ENCODE data around the gene EEIG2. TPM values are rescaled to one million over a fixed set of nuclear protein-coding genes. Genes with fewer than 3 reads are reported as not detected.

The EEIG2 gene
- total RNA-seq, 1 donor from 2014 or later: 7.5 TPM

DNA sequence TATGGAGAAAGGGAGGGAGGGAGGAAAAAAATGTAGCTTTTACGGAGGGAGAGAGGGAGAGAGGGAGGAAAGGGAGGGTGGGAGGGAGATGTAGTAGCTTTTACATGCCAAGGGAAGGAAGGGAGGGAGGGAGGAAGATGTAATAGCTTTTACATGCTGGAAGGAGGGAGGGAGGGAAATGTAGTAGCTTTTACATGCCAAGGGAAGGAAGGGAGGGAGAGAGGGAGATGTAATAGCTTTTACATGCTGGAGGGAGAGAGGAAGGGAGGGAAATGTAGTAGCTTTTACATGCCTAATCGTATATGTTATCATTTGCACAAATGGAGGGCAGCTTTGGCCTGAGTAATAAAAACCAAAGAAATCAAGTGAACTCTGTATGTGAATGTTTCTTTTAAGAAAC is 35.6 kb downstream of the EEIG2 start:
- H3K4me3 ChIP-seq: no peak overlapping the region
- no peaks in the 10 kb centered on the region for H3K9me3 ChIP-seq (replicated peaks)
- TF ChIP-seq, protein P1, sequence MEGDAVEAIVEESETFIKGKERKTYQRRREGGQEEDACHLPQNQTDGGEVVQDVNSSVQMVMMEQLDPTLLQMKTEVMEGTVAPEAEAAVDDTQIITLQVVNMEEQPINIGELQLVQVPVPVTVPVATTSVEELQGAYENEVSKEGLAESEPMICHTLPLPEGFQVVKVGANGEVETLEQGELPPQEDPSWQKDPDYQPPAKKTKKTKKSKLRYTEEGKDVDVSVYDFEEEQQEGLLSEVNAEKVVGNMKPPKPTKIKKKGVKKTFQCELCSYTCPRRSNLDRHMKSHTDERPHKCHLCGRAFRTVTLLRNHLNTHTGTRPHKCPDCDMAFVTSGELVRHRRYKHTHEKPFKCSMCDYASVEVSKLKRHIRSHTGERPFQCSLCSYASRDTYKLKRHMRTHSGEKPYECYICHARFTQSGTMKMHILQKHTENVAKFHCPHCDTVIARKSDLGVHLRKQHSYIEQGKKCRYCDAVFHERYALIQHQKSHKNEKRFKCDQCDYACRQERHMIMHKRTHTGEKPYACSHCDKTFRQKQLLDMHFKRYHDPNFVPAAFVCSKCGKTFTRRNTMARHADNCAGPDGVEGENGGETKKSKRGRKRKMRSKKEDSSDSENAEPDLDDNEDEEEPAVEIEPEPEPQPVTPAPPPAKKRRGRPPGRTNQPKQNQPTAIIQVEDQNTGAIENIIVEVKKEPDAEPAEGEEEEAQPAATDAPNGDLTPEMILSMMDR (IDR thresholded peaks at IDR 0.05; ENCODE audit: borderline replicate concordance): no peak
- H3K27me3 ChIP-seq (ENCODE audit: low read depth): no peaks in the 10 kb centered on the region
- H3K27ac ChIP-seq (replicated peaks): peak overlapping the region; percentile 45
- DNase-seq: no peak
- intact Hi-C loops (cut with micrococcal nuclease): no loop called here
- H3K4me1 ChIP-seq: peaks cover 63% of the 10 kb centered on the region
- no peaks in the 10 kb centered on the region for H3K36me3 ChIP-seq

DNA sequence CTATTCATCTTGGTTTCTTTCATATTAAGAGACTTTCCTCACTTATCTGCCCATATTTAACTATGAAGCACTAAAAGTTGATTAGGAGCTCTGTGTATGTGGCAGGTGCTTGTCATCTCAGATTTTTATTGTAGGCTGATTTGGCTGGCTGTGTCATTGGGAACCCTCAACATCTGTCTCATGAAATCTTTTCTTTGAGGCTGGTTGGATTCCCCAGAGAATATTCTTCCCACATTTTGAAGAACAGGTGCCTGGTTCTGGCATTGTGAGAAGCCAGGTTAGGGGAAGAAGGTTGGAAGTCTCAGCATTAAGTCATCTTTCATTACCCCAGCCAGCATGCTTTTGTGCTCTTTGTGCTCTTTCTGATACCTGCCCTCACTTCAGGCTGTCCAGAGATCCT is 37.1 kb downstream of the EEIG2 start:
- no peaks in the 10 kb centered on the region for H3K36me3 ChIP-seq
- intact Hi-C loops (cut with micrococcal nuclease): no loop called here
- TF ChIP-seq, protein P1 (IDR thresholded peaks at IDR 0.05; ENCODE audit: borderline replicate concordance): no peak
- H3K27ac ChIP-seq (replicated peaks): no peak overlapping the region
- no peaks in the 10 kb centered on the region for H3K27me3 ChIP-seq (ENCODE audit: low read depth)
- H3K9me3 ChIP-seq (replicated peaks): no peaks in the 10 kb centered on the region
- peaks cover 63% of the 10 kb centered on the region for H3K4me1 ChIP-seq
- H3K4me3 ChIP-seq: no peak overlapping the region
- no peak for DNase-seq

DNA sequence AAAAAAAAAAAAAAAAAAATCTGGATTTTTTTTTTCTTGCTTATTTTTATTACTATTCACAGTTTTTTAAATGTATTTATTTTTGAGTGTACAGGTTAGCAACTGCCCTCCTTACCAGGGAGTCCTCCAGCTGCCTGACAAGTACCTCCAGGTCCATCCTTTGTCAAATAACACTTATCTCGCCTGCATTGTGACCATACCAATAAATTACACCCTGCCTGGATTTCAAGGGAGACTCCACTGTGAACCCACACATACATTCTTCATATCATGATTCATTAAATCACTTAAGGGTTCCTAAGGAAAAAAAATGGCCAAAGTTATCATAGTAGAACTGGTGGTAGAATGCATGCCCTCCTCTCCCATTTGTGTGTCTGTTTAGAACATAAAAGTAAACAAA is 38.4 kb downstream of the EEIG2 start:
- intact Hi-C loops (cut with micrococcal nuclease): no loop called here
- Histone ChIP-seq H3K36me3 (no peaks in the 10 kb centered on the region), H3K4me1 (peaks cover 66% of the 10 kb centered on the region)

DNA sequence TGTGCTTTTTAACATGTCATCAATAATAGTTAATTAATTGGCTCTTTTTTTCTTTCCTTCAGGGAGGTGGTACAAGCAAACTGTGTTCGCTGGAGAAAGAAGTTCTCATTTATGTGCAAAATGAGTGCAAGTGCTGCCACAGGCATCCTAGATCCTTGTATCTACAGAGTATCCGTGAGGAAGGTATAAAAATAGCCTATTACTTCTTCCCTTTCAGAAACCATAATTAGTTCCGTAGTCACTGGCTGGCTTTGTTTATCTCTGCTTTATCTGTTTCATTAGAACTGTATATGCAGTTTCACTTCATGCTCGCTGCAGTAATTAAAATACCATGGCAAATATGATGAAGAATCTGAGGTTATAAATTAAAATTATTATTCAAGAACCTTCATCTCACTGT is 40.6 kb downstream of the EEIG2 start:
- DNase-seq: no peak
- Histone ChIP-seq H3K4me3 (peak overlapping the region; percentile 32), H3K27me3 (ENCODE audit: low read depth) (no peaks in the 10 kb centered on the region), H3K9me3 (replicated peaks) (no peaks in the 10 kb centered on the region), H3K4me1 (peaks cover 65% of the 10 kb centered on the region), H3K36me3 (no peaks in the 10 kb centered on the region), H3K27ac (replicated peaks) (no peak overlapping the region)
- TF ChIP-seq, protein P1 (IDR thresholded peaks at IDR 0.05; ENCODE audit: borderline replicate concordance): no peak
- intact Hi-C loops (cut with micrococcal nuclease): no loop called here

More for the DNA sequence above, 38.4 kb downstream of the EEIG2 start:
- Histone ChIP-seq H3K27ac (replicated peaks) (no peak overlapping the region), H3K9me3 (replicated peaks) (no peaks in the 10 kb centered on the region), H3K27me3 (ENCODE audit: low read depth) (no peaks in the 10 kb centered on the region), H3K4me3 (no peak overlapping the region)
- TF ChIP-seq, protein P1 (IDR thresholded peaks at IDR 0.05; ENCODE audit: borderline replicate concordance): no peak
- no peak for DNase-seq

DNA sequence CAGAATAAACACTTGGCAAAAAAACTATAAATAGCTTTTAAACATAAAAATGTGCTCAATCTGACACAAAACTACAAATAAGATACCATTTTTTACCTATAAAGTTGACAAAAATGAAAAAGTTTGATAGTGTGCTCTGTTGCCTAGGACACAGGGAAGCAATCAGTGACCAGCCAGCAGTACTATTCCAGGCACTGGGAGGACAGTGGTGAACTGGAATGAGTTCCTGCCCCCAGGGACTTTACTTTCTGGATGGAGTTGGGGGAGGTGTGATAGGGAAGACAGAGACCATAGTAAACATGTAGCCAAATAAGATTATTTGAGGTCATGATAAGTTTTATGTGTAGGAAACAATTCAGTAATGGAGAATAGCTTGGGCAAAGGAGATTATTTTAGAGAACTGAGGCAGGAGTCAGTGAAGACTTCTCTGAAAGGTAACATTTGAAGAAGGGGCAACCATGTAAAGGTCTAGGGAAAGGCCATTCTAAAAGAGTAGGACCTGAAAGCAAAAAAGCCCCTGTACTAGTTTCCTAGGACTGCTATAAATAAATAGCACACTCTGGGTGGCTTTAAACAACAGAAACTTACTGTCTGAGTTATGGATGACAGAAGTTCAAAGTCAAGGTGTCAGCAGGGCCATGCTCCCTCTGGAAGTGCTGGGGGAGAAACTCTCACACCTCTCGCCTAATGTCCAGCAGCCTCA is 42.0 kb downstream of the EEIG2 start:
- Histone ChIP-seq H3K27me3 (ENCODE audit: low read depth) (no peaks in the 10 kb centered on the region), H3K27ac (replicated peaks) (peak overlapping the region; percentile 6), H3K36me3 (no peaks in the 10 kb centered on the region), H3K4me3 (no peak overlapping the region), H3K9me3 (replicated peaks) (no peaks in the 10 kb centered on the region), H3K4me1 (peaks cover 52% of the 10 kb centered on the region)
- no peak for DNase-seq
- intact Hi-C loops (cut with micrococcal nuclease): no loop called here
- TF ChIP-seq, protein P1 (IDR thresholded peaks at IDR 0.05; ENCODE audit: borderline replicate concordance): no peak
